Smooth muscle cell (in vitro differentiated cells): Measurements from ENCODE around the gene FOXD3. TPM values are rescaled to one million over a fixed set of nuclear protein-coding genes. Genes with fewer than 3 reads are reported as not detected.

Source experiments
- DNase-seq: peaks from one replicate; lab custom pipeline; 2025; ENCODE audit not compliant: unreplicated experiment; lab: John Stamatoyannopoulos, UW
- H2AFZ ChIP-seq: fragments of 200-600 bp; sonication (generic); 2 replicates; pipeline ENCODE4 v1.6.0; 2016; ENCODE audit warnings: antibody characterized with exemption, low read depth, mild to moderate bottlenecking
- H3F3A ChIP-seq: fragments of 200-600 bp; sonication (generic); 2 replicates; pipeline ENCODE4 v1.6.0; 2017; ENCODE audit warnings: antibody characterized with exemption, low read depth
- H3K27ac ChIP-seq: fragments of 200-600 bp; sonication (generic); 2 replicates; pipeline ENCODE4 v1.5.1; 2016; ENCODE audit warnings: low read depth, mild to moderate bottlenecking
- H3K27me3 ChIP-seq: fragments of 200-600 bp; sonication (generic); 2 replicates; pipeline ENCODE4 v1.6.1; 2016; ENCODE audit warnings: low read depth, mild to moderate bottlenecking
- H3K36me3 ChIP-seq: fragments of 200-600 bp; sonication (generic); 2 replicates; pipeline ENCODE4 v1.5.1; 2016; ENCODE audit warnings: low read depth
- H3K4me1 ChIP-seq: fragments of 200-600 bp; sonication (generic); 2 replicates; pipeline ENCODE4 v1.5.1; 2016; ENCODE audit warnings: low read depth
- H3K4me2 ChIP-seq: fragments of 200-600 bp; sonication (generic); 2 replicates; pipeline ENCODE4 v1.6.0; 2016; ENCODE audit warnings: mild to moderate bottlenecking
- H3K4me3 ChIP-seq: fragments of 200-600 bp; sonication (generic); 2 replicates; pipeline ENCODE4 v1.5.1; 2016; ENCODE audit warnings: mild to moderate bottlenecking
- H3K79me2 ChIP-seq: fragments of 200-600 bp; sonication (generic); 2 replicates; pipeline ENCODE4 v1.6.0; 2016; ENCODE audit warnings: low read depth, mild to moderate bottlenecking
- H3K9ac ChIP-seq: fragments of 200-600 bp; sonication (generic); 2 replicates; pipeline ENCODE4 v1.6.0; 2016; ENCODE audit warnings: low read depth
- H3K9me3 ChIP-seq: fragments of 200-600 bp; sonication (generic); replicated peaks from 2 replicates; pipeline ENCODE4 v1.5.1; 2016; ENCODE audit warnings: low read depth
- H4K20me1 ChIP-seq: fragments of 200-600 bp; sonication (generic); 2 replicates; pipeline ENCODE4 v1.6.0; 2016; ENCODE audit warnings: low read depth
- WGBS: methylation state at CpG from one replicate; pipeline ENCODE4 v1.1.7; 2016; ENCODE audit warnings: low lambda C conversion rate; 5-methylcytosine and 5-hydroxymethylcytosine counted together
- polyA plus RNA-seq: library from polyadenylated mRNA; unstranded; fragments of >200 nt; fragmentation: Nextera tagmentation; extraction: Ambion mirVana; gene quantifications from 2 replicates; pipeline ENCODE4 v1.2.1, GENCODE V29; 2016
- total RNA-seq: library from RNA; depleted of rRNA; stranded (reverse); fragments of >200 nt; gene quantifications from 2 replicates; pipeline ENCODE4 v1.2.3, GENCODE V29; 2014
- TF ChIP-seq, protein P1 (sequence below): fragments of 200-600 bp; sonication (generic); IDR thresholded peaks from 2 replicates; pipeline ENCODE4 v1.5.1; 2017; ENCODE audit warnings: borderline replicate concordance, mild to moderate bottlenecking, antibody characterized with exemption; ENCODE audit not compliant: insufficient read depth, poor library complexity, severe bottlenecking

FOXD3 gene
- total and polyA plus RNA-seq, 2 experiments from 2014 or later: not detected

- Histone ChIP-seq H3F3A (no peaks in the 10 kb centered on the region), H4K20me1 (no peaks in the 10 kb centered on the region), H3K27ac (no peak overlapping the region), H3K4me1 (peaks cover 18% of the 10 kb centered on the region), H2AFZ (no peak overlapping the region), H3K4me2 (peak overlapping the region; percentile 85), H3K79me2 (no peaks in the 10 kb centered on the region), H3K9ac (no peak overlapping the region), H3K27me3 (peaks cover 100% of the 10 kb centered on the region), H3K9me3 (no peaks in the 10 kb centered on the region), H3K4me3 (peak overlapping the region; percentile 52), H3K36me3 (no peaks in the 10 kb centered on the region)
- WGBS: 4% methylated on average over 14 of the region's 14 CpGs
- TF ChIP-seq, protein P1, sequence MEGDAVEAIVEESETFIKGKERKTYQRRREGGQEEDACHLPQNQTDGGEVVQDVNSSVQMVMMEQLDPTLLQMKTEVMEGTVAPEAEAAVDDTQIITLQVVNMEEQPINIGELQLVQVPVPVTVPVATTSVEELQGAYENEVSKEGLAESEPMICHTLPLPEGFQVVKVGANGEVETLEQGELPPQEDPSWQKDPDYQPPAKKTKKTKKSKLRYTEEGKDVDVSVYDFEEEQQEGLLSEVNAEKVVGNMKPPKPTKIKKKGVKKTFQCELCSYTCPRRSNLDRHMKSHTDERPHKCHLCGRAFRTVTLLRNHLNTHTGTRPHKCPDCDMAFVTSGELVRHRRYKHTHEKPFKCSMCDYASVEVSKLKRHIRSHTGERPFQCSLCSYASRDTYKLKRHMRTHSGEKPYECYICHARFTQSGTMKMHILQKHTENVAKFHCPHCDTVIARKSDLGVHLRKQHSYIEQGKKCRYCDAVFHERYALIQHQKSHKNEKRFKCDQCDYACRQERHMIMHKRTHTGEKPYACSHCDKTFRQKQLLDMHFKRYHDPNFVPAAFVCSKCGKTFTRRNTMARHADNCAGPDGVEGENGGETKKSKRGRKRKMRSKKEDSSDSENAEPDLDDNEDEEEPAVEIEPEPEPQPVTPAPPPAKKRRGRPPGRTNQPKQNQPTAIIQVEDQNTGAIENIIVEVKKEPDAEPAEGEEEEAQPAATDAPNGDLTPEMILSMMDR: no peak
- no peak for DNase-seq
These were observed 4.6 kb upstream of the FOXD3 start for GRCh38 chr1:63317817-63318152.

GRCh38 chr1:63318201-63318979 is 4.0 kb upstream of the FOXD3 start:
- TF ChIP-seq, protein P1: no peak
- Histone ChIP-seq H3K4me2 (peak overlapping the region; percentile 85), H3K9ac (no peak overlapping the region), H3K4me1 (peaks cover 18% of the 10 kb centered on the region), H3K27ac (no peak overlapping the region), H4K20me1 (no peaks in the 10 kb centered on the region), H3K9me3 (no peaks in the 10 kb centered on the region), H3K79me2 (no peaks in the 10 kb centered on the region), H2AFZ (no peak overlapping the region), H3K36me3 (no peaks in the 10 kb centered on the region), H3K4me3 (no peak overlapping the region), H3K27me3 (peaks cover 100% of the 10 kb centered on the region), H3F3A (no peaks in the 10 kb centered on the region)
- DNase-seq: no peak
- 35% methylated on average over 28 of the region's 28 CpGs for WGBS

GRCh38 chr1:63319046-63320021 is 3.0 kb upstream of the FOXD3 start:
- Histone ChIP-seq H3K4me2 (peak overlapping the region; percentile 21), H3K4me1 (peaks cover 18% of the 10 kb centered on the region), H3K79me2 (no peaks in the 10 kb centered on the region), H3F3A (no peaks in the 10 kb centered on the region), H3K4me3 (no peak overlapping the region), H3K36me3 (no peaks in the 10 kb centered on the region), H3K9me3 (no peaks in the 10 kb centered on the region), H2AFZ (no peak overlapping the region), H3K9ac (no peak overlapping the region), H3K27me3 (peaks cover 100% of the 10 kb centered on the region), H4K20me1 (no peaks in the 10 kb centered on the region), H3K27ac (no peak overlapping the region)
- no peak for DNase-seq
- TF ChIP-seq, protein P1: no peak
- 5% methylated on average over 59 of the region's 60 CpGs for WGBS
